ENCODE measurements around the gene NEAT1.

Gene NEAT1

DNA sequence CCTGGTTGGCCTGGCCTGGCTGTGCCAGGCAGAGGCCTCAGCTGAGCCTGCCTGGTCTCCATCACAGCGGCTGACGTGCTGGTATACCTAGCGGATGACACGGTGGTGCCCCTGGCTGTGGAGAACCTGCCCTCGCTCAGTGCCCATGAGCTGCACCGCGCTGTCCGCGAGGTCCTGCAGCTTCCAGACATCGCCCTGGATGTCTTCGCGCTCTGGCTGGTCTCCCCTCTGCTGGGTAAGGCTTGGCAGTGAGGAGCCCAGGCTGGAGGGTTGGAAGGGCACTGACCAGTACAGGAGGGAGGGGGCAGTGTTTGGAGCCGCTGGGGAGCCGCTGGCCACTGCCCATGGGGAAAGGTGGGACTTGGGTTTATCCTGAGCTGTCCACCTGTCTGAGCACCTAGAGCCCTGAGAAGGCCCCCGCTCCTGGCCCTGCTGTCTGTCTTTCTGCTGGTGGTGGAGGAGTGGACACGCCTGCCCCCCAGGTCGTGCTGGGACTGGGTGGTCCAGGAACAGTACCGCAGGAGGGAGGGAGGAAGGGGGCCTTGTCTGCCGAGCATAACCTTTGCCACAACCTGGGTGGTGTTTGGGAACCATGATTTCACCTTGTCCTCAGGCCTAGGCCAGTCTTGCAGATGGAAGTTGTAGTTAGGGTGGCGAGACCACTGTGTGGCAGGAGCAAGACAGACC, 33.2 kb upstream of the NEAT1 start:
- no peak for DNase-seq

- DNase-seq, result peak in 3 of 58 donors; percentile 7 to 27 (median 10)
These were observed 32.3 kb upstream of the NEAT1 start for GRCh38 chr11:65390099-65390941.

- peak in 1 of 58 donors; percentile 11 for DNase-seq
These were observed 31.6 kb upstream of the NEAT1 start for GRCh38 chr11:65390996-65391395.

GRCh38 chr11:65392186-65392829, 30.3 kb upstream of the NEAT1 start:
- DNase-seq, result no peak

GRCh38 chr11:65392899-65393298, 29.7 kb upstream of the NEAT1 start:
- no peak for DNase-seq

- DNase-seq, result no peak
These were observed 29.0 kb upstream of the NEAT1 start for GRCh38 chr11:65393513-65394079.

GRCh38 chr11:65394125-65394536, 28.5 kb upstream of the NEAT1 start:
- DNase-seq, result no peak

GRCh38 chr11:65395961-65396530, 26.6 kb upstream of the NEAT1 start:
- no peak for DNase-seq

GRCh38 chr11:65396769-65397745, 25.5 kb upstream of the NEAT1 start:
- DNase-seq, result no peak

- DNase-seq, result peak in 1 of 58 donors; percentile 37
These were observed 24.2 kb upstream of the NEAT1 start for GRCh38 chr11:65398362-65398910.

GRCh38 chr11:65399249-65399648, 23.3 kb upstream of the NEAT1 start:
- no peak for DNase-seq

GRCh38 chr11:65399845-65400244, 22.8 kb upstream of the NEAT1 start:
- no peak for DNase-seq

DNA sequence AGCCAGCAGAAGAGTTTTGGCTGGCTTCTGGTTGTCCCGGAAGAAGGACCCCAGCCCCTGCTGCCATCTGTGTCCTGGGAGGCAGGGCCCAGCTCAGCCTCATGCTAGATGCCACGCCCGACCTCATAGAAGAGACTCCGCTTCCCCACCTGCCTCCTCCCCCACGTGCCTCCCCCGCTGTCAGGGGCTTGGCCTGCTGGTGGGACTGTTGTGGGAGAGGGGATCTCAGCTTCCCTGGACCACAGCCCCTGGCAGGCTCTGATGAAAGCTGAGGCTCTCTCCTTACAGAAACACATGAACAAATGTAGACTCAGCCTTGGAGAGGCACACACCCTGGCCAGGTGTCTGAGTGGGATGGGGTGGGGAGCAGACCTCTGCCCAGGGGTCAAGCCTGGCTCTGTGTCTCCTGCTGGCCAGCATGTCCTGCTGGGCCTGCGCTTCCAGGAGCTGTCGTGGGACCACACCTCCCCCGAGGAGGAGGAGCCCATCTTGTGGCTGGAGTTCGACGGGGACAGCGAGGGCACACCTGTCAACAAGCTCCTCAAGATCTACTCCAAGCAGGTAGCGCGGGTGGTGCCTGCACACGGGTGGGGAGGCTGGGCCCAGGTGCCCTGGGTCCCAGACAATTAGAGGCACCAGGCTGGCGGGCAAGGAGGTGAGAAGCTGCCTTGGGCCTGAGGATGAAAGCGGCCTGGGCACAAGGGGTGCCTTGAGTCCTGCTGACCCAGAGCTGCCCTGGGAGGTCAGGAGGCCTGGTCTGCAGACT, 22.1 kb upstream of the NEAT1 start:
- no peak for DNase-seq

DNA sequence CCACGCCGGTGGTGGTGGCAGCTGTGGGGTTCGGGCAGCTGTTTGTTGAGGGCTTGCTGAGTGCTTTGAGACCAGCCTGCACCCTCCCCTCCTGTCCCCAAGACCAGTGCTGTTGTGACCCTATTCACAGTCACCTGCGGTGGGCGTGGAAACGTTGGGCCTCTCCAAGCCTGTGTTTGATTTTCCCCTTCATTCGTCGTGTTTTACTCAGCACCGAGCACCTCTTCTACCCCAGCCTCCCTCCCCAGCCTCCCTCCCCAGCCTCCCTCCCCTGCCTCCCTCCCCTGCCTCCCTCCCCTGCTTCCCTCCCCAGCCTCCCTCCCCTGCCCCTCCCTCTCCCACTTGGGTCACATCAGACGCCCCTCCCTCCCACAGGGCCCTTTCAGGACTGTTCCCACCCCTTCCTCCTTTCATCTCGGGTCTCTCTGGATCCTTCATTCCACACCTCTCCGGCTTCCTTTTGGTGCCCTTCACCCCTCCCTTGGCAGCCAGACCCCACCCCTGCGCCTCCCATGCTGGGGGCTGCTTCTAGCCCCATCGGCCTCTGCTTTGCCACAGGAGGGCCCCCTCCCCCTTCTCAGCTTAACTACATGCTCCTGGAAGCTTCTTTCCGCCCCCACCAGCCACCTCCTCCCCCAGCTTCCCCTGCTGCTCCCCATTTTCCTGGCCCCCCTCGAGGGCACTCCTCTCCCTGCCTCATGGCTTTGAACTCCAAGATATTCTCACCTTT, 21.4 kb upstream of the NEAT1 start:
- no peak for DNase-seq

- no peak for DNase-seq
These were observed 20.8 kb upstream of the NEAT1 start for GRCh38 chr11:65401803-65402248.

DNA sequence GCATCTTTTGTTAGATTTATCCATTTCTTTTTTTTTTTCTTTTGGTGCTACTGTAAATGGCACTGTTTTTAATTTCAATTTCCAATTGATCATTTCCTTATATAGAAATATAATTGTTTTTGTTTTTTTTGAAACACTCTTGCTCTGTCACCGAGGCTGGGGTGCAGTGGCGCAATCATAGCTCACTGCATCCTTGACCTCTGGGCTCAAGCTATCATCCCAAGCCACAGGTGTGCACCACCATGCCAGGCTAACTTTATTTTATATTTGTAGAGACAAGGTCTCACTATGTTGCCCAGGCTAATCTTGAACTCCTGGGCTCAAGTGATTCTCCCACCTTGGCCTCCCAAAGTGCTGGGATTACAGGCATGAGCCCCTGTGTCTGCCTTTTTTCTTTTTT, 19.8 kb upstream of the NEAT1 start:
- DNase-seq, result no peak

DNA sequence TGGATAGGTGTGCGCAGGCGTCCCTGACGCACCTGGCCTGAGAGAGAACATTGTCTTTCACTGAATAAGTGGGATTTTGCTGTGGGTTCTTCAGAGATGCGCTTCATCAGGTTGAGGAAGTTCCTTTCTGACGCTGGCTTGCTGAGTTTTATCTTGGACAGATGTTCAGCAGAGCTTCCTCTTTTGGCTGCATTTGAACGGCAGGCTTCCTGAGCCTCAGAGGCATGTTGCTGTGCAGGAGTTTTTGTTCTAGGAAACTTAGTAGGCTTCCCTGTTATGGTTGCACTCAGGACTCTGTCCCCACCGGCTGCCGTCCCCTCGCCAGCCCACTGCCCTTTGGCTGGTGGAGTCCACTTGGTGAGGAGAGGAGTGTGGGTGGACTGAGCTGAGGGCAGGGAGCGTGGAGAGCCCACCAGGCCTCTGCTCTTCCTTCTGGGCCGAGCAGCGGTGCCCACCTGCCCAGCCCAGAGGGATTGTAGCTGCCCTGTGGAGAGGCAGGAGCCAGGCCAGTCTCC, 18.9 kb upstream of the NEAT1 start:
- DNase-seq, result peak in 2 of 58 donors; percentile 13 to 37

DNA sequence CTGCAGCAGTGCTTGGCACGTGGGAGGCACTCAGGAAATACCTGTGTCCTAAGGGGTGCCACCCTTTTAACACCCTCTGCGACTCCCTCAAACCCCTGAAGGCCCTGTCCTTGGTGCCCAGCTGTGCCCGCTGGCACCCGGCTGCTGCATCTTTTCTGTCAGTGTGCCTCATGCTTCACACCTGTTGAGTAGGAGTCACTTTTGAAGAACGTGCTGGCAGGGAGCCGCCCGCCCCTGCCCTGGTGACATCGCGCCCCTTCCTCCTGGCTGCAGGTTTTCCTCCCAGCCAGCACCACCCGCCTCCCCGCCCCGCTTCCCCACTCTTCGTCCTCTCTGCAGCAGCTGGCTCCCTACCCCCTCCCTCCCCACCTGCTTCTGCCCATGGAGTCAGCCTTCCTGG, 18.4 kb upstream of the NEAT1 start:
- no peak for DNase-seq

Data from anterior cingulate cortex (tissue), 58 donors.